Measurements from ENCODE around the gene HDAC7.

The HDAC7 gene

DNA sequence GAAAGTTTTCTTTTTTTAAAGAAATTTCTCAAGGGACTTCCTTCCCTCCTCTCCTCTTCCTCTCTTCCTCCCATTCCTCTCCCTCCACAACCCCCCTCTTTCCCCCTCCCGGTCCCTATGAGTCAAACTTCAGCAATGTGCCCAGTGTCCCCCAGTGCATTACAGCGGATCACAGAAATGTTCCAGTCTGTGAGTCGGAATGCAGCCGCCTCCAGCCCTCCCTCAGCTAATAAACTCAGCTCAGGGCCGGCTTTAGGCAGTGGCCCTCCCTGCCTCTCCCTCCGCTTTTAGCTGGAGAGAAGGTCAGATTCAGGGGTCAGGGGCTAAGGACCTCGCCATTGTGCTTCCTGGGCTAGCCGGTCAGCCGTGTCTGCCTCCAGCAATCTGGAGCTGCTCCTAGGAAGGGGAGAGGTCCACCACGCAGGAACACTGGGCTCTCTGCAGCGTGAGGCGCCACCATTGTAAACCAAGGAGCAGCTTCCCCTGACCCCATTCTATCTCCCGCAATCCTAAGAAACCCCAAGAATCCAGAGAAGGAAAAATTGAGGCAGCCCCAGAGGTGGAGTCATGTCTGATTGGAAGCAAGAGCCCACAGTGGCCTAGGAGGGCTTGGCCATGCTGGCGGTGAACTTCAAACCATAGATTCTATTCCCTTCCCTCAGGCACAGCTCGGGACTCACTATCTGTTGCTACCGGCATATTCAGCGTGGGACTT lies 1.1 kb upstream of the HDAC7 start:
- Histone ChIP-seq H3K4me3 (ENCODE audit: severe bottlenecking) (peak overlapping the region; percentile 94), H3K36me3 (ENCODE audit: low read depth) (peaks cover 13% of the 10 kb centered on the region; the same call in 1 of the 2 replicates), H3K9me3 (ENCODE audit: severe bottlenecking) (no peaks in the 10 kb centered on the region), H3K27ac (ENCODE audit: poor library complexity, severe bottlenecking) (peak overlapping the region; percentile 95), H3K4me1 (ENCODE audit: insufficient read depth, poor library complexity, severe bottlenecking) (peaks cover 37% of the 10 kb centered on the region), H3K27me3 (ENCODE audit: insufficient read depth, poor library complexity, severe bottlenecking) (no peaks in the 10 kb centered on the region)
- TF ChIP-seq, protein P1, sequence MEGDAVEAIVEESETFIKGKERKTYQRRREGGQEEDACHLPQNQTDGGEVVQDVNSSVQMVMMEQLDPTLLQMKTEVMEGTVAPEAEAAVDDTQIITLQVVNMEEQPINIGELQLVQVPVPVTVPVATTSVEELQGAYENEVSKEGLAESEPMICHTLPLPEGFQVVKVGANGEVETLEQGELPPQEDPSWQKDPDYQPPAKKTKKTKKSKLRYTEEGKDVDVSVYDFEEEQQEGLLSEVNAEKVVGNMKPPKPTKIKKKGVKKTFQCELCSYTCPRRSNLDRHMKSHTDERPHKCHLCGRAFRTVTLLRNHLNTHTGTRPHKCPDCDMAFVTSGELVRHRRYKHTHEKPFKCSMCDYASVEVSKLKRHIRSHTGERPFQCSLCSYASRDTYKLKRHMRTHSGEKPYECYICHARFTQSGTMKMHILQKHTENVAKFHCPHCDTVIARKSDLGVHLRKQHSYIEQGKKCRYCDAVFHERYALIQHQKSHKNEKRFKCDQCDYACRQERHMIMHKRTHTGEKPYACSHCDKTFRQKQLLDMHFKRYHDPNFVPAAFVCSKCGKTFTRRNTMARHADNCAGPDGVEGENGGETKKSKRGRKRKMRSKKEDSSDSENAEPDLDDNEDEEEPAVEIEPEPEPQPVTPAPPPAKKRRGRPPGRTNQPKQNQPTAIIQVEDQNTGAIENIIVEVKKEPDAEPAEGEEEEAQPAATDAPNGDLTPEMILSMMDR (IDR thresholded peaks at IDR 0.05; ENCODE audit: poor library complexity, severe bottlenecking): no peak
- peak; percentile 69 for ATAC-seq (ENCODE audit: low read depth)
- DNase-seq (ENCODE audit: low spot score): peak; percentile 86

- TF ChIP-seq, protein P1 (IDR thresholded peaks at IDR 0.05; ENCODE audit: poor library complexity, severe bottlenecking): peak; percentile 27
- H3K9me3 ChIP-seq (ENCODE audit: severe bottlenecking): no peaks in the 10 kb centered on the region
- H3K27ac ChIP-seq (ENCODE audit: poor library complexity, severe bottlenecking): peak overlapping the region; percentile 95
- ATAC-seq (ENCODE audit: low read depth) (peak; percentile 5; the same call in 2 of the 3 replicates), DNase-seq (ENCODE audit: low spot score) (no peak)
- H3K4me3 ChIP-seq (ENCODE audit: severe bottlenecking): peak overlapping the region; percentile 94
- H3K36me3 ChIP-seq (ENCODE audit: low read depth): peaks cover 25% of the 10 kb centered on the region
- no peaks in the 10 kb centered on the region for H3K27me3 ChIP-seq (ENCODE audit: insufficient read depth, poor library complexity, severe bottlenecking)
- H3K4me1 ChIP-seq (ENCODE audit: insufficient read depth, poor library complexity, severe bottlenecking): peaks cover 22% of the 10 kb centered on the region
These were observed 386 bp downstream of the HDAC7 start for GRCh38 chr12:47819138-47819895.

- DNase-seq (ENCODE audit: low spot score) (no peak), ATAC-seq (ENCODE audit: low read depth) (peak; percentile 6; the same call in 2 of the 3 replicates)
- Histone ChIP-seq H3K36me3 (ENCODE audit: low read depth) (peaks cover 25% of the 10 kb centered on the region), H3K27ac (ENCODE audit: poor library complexity, severe bottlenecking) (peak overlapping the region; percentile 95), H3K27me3 (ENCODE audit: insufficient read depth, poor library complexity, severe bottlenecking) (no peaks in the 10 kb centered on the region), H3K4me3 (ENCODE audit: severe bottlenecking) (peak overlapping the region; percentile 94), H3K4me1 (ENCODE audit: insufficient read depth, poor library complexity, severe bottlenecking) (peaks cover 22% of the 10 kb centered on the region), H3K9me3 (ENCODE audit: severe bottlenecking) (no peaks in the 10 kb centered on the region)
- TF ChIP-seq, protein P1 (IDR thresholded peaks at IDR 0.05; ENCODE audit: poor library complexity, severe bottlenecking): no peak
These were observed 1.1 kb downstream of the HDAC7 start for GRCh38 chr12:47818467-47819137.

DNA sequence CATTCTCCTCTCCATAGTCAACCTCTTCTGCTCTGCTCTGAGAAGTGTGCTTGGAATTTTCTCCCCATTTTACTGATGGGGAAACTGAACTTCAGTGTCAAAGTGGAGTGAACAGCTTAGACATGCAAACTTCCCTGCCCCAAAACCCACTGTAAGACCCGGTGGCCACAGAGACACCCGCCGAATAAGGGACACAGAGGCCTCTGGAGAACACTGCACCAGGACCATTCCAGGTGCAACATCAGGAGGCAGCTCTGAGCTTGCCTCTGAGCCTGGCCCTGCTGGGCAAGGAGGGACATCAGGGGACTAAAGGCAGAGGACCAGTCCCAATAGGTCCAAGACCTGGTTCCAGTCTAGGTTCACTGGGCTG lies 1.7 kb downstream of the HDAC7 start:
- TF ChIP-seq, protein P1 (IDR thresholded peaks at IDR 0.05; ENCODE audit: poor library complexity, severe bottlenecking): no peak
- DNase-seq (ENCODE audit: low spot score) (no peak), ATAC-seq (ENCODE audit: low read depth) (no peak)
- Histone ChIP-seq H3K27me3 (ENCODE audit: insufficient read depth, poor library complexity, severe bottlenecking) (no peaks in the 10 kb centered on the region), H3K36me3 (ENCODE audit: low read depth) (peaks cover 25% of the 10 kb centered on the region), H3K9me3 (ENCODE audit: severe bottlenecking) (no peaks in the 10 kb centered on the region), H3K4me1 (ENCODE audit: insufficient read depth, poor library complexity, severe bottlenecking) (peaks cover 25% of the 10 kb centered on the region), H3K27ac (ENCODE audit: poor library complexity, severe bottlenecking) (peak overlapping the region; percentile 95), H3K4me3 (ENCODE audit: severe bottlenecking) (peak overlapping the region; percentile 94)
